IMR-90 (cell line): Measurements from ENCODE around the gene CLTA.

Experiments
- BHLHE40 ChIP-seq: fragments of 150-350 bp; IDR thresholded peaks from 2 replicates; pipeline ENCODE4 v1.6.1; 2016; ENCODE audit warnings: mild to moderate bottlenecking, low read depth, low read length
- CEBPB ChIP-seq: IDR thresholded peaks from 2 replicates; pipeline ENCODE4 v1.6.1; 2012; ENCODE audit warnings: low read depth, low read length, improper control_type of control experiment
- CTCF ChIP-seq: conservative IDR thresholded peaks from 2 replicates; pipeline ENCODE4 v1.5.1; 2012; ENCODE audit warnings: mild to moderate bottlenecking, low read depth, low read length, improper control_type of control experiment
- FOS ChIP-seq: fragments of 150-350 bp; IDR thresholded peaks from 2 replicates; pipeline ENCODE4 v1.6.1; 2016; ENCODE audit warnings: low read depth, low read length
- MAFK ChIP-seq: IDR thresholded peaks from 2 replicates; pipeline ENCODE4 v1.6.1; 2012; ENCODE audit warnings: low read depth, low read length, improper control_type of control experiment
- MXI1 ChIP-seq: IDR thresholded peaks from 2 replicates; pipeline ENCODE4 v1.6.1; 2012; ENCODE audit warnings: low read depth, mild to moderate bottlenecking, low read length, moderate library complexity, borderline replicate concordance
- NFE2L2 ChIP-seq: fragments of 150-350 bp; IDR thresholded peaks from 2 replicates; pipeline ENCODE4 v1.6.1; 2016; ENCODE audit warnings: low read depth, mild to moderate bottlenecking, low read length
- POLR2A ChIP-seq: IDR thresholded peaks from 2 replicates; pipeline ENCODE4 v1.6.1; 2012; ENCODE audit warnings: mild to moderate bottlenecking, low read depth, low read length
- RAD21 ChIP-seq: IDR thresholded peaks from 2 replicates; pipeline ENCODE4 v1.6.1; 2012; ENCODE audit warnings: low read length, improper control_type of control experiment
- SMC3 ChIP-seq: fragments of 150-350 bp; IDR thresholded peaks from 2 replicates; pipeline ENCODE4 v1.6.1; 2016; ENCODE audit warnings: low read depth, mild to moderate bottlenecking, antibody characterized with exemption, low read length, moderate library complexity
- TF ChIP-seq, protein P1 (sequence below): fragments of 150-350 bp; IDR thresholded peaks from 2 replicates; pipeline ENCODE4 v1.6.1; 2017; ENCODE audit warnings: mild to moderate bottlenecking, antibody characterized with exemption, low read length, low read depth

GRCh38 chr9:36258208-36258995 is 67.7 kb downstream of the CLTA start, which contains the start of gene GNE:
- no peak for TF ChIP-seq CTCF
- TF ChIP-seq MAFK = no peak
- TF ChIP-seq POLR2A = peak; percentile 87
- 0 out of 2 replicates have a peak, but pooled peaks have one; percentile 28 for TF ChIP-seq BHLHE40
- no peak for TF ChIP-seq CEBPB
- TF ChIP-seq MXI1 = peak; percentile 78; the same call in 1 of the 2 replicates
- TF ChIP-seq, protein P1, sequence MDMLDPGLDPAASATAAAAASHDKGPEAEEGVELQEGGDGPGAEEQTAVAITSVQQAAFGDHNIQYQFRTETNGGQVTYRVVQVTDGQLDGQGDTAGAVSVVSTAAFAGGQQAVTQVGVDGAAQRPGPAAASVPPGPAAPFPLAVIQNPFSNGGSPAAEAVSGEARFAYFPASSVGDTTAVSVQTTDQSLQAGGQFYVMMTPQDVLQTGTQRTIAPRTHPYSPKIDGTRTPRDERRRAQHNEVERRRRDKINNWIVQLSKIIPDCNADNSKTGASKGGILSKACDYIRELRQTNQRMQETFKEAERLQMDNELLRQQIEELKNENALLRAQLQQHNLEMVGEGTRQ = peak; percentile 24; the same call in 1 of the 2 replicates
- no peak for TF ChIP-seq SMC3
- TF ChIP-seq FOS = peak; percentile 6; the same call in 1 of the 2 replicates
- TF ChIP-seq NFE2L2 = no peak
- no peak for TF ChIP-seq RAD21
